ENCODE data around the gene INSC. TPM values are rescaled to one million over a fixed set of nuclear protein-coding genes. Genes with fewer than 3 reads are reported as not detected.

INSC gene
- total and polyA plus RNA-seq, 2 experiments from 2014 or later = 0.97 to 1.5 TPM

GRCh38 chr11:15194671-15195415 lies 80.1 kb downstream of the INSC start:
- Mint-ChIP-seq H3K4me1 (no peaks in the 10 kb centered on the region), H3K36me3 (ENCODE audit: low read depth) (no peaks in the 10 kb centered on the region), H3K9me3 (no peaks in the 10 kb centered on the region), H3K27me3 (ENCODE audit: insufficient read depth, low read depth, poor library complexity) (no peaks in the 10 kb centered on the region), H3K4me3 (no peak overlapping the region), H3K27ac (no peak overlapping the region)
- H3K4me2 ChIP-seq = no peak overlapping the region
- H3F3A ChIP-seq (replicated peaks; ENCODE audit: low read depth) = no peaks in the 10 kb centered on the region
- no peak overlapping the region for H3K27ac ChIP-seq (ENCODE audit: low read depth)
- H3K9me2 ChIP-seq (ENCODE audit: insufficient read depth) = 0 out of 2 replicates have a peak, but pooled peaks cover 5% of the 10 kb centered on the region
- H2AFZ ChIP-seq = no peak overlapping the region
- H3K79me2 ChIP-seq (replicated peaks; ENCODE audit: insufficient read depth) = no peaks in the 10 kb centered on the region
- H3K27me3 ChIP-seq (ENCODE audit: insufficient read depth) = no peaks in the 10 kb centered on the region
- DNase-seq (ENCODE audit: low spot score) (no peak), ATAC-seq (no peak)
- H4K20me1 ChIP-seq (replicated peaks; ENCODE audit: insufficient read depth) = no peaks in the 10 kb centered on the region
- TF ChIP-seq ZNF331 (CRISPR knock-in tag; IDR thresholded peaks at IDR 0.05; ENCODE audit: low read depth) (no peak), EZH2 (IDR thresholded peaks at IDR 0.05; ENCODE audit: low read depth, unreplicated experiment) (no peak), ZNF114 (CRISPR knock-in tag; IDR thresholded peaks at IDR 0.05) (no peak)
- TF ChIP-seq, protein P1, sequence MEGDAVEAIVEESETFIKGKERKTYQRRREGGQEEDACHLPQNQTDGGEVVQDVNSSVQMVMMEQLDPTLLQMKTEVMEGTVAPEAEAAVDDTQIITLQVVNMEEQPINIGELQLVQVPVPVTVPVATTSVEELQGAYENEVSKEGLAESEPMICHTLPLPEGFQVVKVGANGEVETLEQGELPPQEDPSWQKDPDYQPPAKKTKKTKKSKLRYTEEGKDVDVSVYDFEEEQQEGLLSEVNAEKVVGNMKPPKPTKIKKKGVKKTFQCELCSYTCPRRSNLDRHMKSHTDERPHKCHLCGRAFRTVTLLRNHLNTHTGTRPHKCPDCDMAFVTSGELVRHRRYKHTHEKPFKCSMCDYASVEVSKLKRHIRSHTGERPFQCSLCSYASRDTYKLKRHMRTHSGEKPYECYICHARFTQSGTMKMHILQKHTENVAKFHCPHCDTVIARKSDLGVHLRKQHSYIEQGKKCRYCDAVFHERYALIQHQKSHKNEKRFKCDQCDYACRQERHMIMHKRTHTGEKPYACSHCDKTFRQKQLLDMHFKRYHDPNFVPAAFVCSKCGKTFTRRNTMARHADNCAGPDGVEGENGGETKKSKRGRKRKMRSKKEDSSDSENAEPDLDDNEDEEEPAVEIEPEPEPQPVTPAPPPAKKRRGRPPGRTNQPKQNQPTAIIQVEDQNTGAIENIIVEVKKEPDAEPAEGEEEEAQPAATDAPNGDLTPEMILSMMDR (conservative IDR thresholded peaks at IDR 0.05; ENCODE audit: low read depth in 2 of 2) = no peak
- H3K4me1 ChIP-seq (ENCODE audit: insufficient read depth) = no peaks in the 10 kb centered on the region
- H3K36me3 ChIP-seq (ENCODE audit: insufficient read depth) = no peaks in the 10 kb centered on the region
- H3K4me3 ChIP-seq = no peak overlapping the region

GRCh38 chr11:15195454-15196200 lies 80.9 kb downstream of the INSC start:
- no peaks in the 10 kb centered on the region for H3K4me1 Mint-ChIP-seq
- ATAC-seq = no peak
- H3F3A ChIP-seq (replicated peaks; ENCODE audit: low read depth) = no peaks in the 10 kb centered on the region
- no peak for TF ChIP-seq STAT1 (IDR thresholded peaks at IDR 0.05; ENCODE audit: unreplicated experiment)
- TF ChIP-seq JUNB (IDR thresholded peaks at IDR 0.05; ENCODE audit: unreplicated experiment) = no peak
- TF ChIP-seq, protein P2, sequence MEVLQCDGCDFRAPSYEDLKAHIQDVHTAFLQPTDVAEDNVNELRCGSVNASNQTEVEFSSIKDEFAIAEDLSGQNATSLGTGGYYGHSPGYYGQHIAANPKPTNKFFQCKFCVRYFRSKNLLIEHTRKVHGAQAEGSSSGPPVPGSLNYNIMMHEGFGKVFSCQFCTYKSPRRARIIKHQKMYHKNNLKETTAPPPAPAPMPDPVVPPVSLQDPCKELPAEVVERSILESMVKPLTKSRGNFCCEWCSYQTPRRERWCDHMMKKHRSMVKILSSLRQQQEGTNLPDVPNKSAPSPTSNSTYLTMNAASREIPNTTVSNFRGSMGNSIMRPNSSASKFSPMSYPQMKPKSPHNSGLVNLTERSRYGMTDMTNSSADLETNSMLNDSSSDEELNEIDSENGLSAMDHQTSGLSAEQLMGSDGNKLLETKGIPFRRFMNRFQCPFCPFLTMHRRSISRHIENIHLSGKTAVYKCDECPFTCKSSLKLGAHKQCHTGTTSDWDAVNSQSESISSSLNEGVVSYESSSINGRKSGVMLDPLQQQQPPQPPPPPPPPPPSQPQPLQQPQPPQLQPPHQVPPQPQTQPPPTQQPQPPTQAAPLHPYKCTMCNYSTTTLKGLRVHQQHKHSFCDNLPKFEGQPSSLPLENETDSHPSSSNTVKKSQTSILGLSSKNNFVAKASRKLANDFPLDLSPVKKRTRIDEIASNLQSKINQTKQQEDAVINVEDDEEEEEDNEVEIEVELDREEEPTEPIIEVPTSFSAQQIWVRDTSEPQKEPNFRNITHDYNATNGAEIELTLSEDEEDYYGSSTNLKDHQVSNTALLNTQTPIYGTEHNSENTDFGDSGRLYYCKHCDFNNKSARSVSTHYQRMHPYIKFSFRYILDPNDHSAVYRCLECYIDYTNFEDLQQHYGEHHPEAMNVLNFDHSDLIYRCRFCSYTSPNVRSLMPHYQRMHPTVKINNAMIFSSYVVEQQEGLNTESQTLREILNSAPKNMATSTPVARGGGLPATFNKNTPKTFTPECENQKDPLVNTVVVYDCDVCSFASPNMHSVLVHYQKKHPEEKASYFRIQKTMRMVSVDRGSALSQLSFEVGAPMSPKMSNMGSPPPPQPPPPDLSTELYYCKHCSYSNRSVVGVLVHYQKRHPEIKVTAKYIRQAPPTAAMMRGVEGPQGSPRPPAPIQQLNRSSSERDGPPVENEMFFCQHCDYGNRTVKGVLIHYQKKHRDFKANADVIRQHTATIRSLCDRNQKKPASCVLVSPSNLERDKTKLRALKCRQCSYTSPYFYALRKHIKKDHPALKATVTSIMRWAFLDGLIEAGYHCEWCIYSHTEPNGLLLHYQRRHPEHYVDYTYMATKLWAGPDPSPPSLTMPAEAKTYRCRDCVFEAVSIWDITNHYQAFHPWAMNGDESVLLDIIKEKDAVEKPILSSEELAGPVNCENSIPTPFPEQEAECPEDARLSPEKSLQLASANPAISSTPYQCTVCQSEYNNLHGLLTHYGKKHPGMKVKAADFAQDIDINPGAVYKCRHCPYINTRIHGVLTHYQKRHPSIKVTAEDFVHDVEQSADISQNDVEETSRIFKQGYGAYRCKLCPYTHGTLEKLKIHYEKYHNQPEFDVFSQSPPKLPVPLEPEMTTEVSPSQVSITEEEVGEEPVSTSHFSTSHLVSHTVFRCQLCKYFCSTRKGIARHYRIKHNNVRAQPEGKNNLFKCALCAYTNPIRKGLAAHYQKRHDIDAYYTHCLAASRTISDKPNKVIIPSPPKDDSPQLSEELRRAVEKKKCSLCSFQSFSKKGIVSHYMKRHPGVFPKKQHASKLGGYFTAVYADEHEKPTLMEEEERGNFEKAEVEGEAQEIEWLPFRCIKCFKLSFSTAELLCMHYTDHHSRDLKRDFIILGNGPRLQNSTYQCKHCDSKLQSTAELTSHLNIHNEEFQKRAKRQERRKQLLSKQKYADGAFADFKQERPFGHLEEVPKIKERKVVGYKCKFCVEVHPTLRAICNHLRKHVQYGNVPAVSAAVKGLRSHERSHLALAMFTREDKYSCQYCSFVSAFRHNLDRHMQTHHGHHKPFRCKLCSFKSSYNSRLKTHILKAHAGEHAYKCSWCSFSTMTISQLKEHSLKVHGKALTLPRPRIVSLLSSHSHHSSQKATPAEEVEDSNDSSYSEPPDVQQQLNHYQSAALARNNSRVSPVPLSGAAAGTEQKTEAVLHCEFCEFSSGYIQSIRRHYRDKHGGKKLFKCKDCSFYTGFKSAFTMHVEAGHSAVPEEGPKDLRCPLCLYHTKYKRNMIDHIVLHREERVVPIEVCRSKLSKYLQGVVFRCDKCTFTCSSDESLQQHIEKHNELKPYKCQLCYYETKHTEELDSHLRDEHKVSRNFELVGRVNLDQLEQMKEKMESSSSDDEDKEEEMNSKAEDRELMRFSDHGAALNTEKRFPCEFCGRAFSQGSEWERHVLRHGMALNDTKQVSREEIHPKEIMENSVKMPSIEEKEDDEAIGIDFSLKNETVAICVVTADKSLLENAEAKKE (CRISPR knock-in tag; IDR thresholded peaks at IDR 0.05) = no peak
- no peak for TF ChIP-seq NANOG (IDR thresholded peaks at IDR 0.05; ENCODE audit: borderline replicate concordance)
- no peak for TF ChIP-seq POLR2AphosphoS5 (IDR thresholded peaks at IDR 0.05; ENCODE audit: low read depth)
- TF ChIP-seq ZNF114 (CRISPR knock-in tag; IDR thresholded peaks at IDR 0.05) = no peak
- no peak for TF ChIP-seq ETS1 (IDR thresholded peaks at IDR 0.05)
- TF ChIP-seq EZH2 (IDR thresholded peaks at IDR 0.05; ENCODE audit: low read depth, unreplicated experiment) = no peak
- TF ChIP-seq CREB1 (CRISPR knock-in tag; IDR thresholded peaks at IDR 0.05; ENCODE audit: low read depth) = no peak

More at GRCh38 chr11:15195454-15196200, 80.9 kb downstream of the INSC start:
- Histone ChIP-seq H3K36me3 (ENCODE audit: insufficient read depth) (no peaks in the 10 kb centered on the region), H3K4me2 (no peak overlapping the region), H3K79me2 (replicated peaks; ENCODE audit: insufficient read depth) (no peaks in the 10 kb centered on the region), H4K20me1 (replicated peaks; ENCODE audit: insufficient read depth) (no peaks in the 10 kb centered on the region), H3K27me3 (ENCODE audit: insufficient read depth) (no peaks in the 10 kb centered on the region), H2AFZ (no peak overlapping the region), H3K4me1 (ENCODE audit: insufficient read depth) (no peaks in the 10 kb centered on the region), H3K4me3 (no peak overlapping the region), H3K9me2 (ENCODE audit: insufficient read depth) (no peaks in the 10 kb centered on the region), H3K27ac (ENCODE audit: low read depth) (no peak overlapping the region)
- Mint-ChIP-seq H3K27ac (no peak overlapping the region), H3K36me3 (ENCODE audit: low read depth) (no peaks in the 10 kb centered on the region), H3K9me3 (no peaks in the 10 kb centered on the region), H3K4me3 (no peak overlapping the region), H3K27me3 (ENCODE audit: insufficient read depth, low read depth, poor library complexity) (no peaks in the 10 kb centered on the region)
- DNase-seq (ENCODE audit: low spot score) = no peak

Data from GM23338 (cell line).